Bronchial epithelial cell (primary cell): ENCODE results near the gene TMED1. TPM values are rescaled to one million over a fixed set of nuclear protein-coding genes. Genes with fewer than 3 reads are reported as not detected.

Source experiments
- DNase-seq: peaks from one replicate; pipeline ENCODE4 v3.0.0-alpha.2; 2010; ENCODE audit warnings: low read depth
- FAIRE-seq: peaks from 2 replicates; lab custom pipeline; 2011; peaks lifted over from hg19 to GRCh38; lab: Jason Lieb, UNC
- H3K27me3 ChIP-seq: 2 replicates; pipeline ENCODE4 v1.5.1; 2011; ENCODE audit warnings: low read length; ENCODE audit not compliant: control insufficient read depth, insufficient read depth
- H3K36me3 ChIP-seq: 2 replicates; pipeline ENCODE4 v1.5.1; 2011; ENCODE audit warnings: low read length; ENCODE audit not compliant: control insufficient read depth, insufficient read depth
- H3K4me3 ChIP-seq: 2 replicates; pipeline ENCODE4 v1.5.1; 2011; ENCODE audit warnings: mild to moderate bottlenecking, low read depth, low read length, control low read depth
- total RNA-seq: library from RNA; depleted of rRNA; stranded (reverse); fragments of >200 nt; gene quantifications from 2 replicates; pipeline ENCODE4 v1.2.1, GENCODE V29; 2014
- TF ChIP-seq, protein P1 (sequence below): IDR thresholded peaks from 2 replicates; pipeline ENCODE4 v1.5.1; 2011; ENCODE audit warnings: mild to moderate bottlenecking, moderate library complexity, low read length, control low read depth, inconsistent platforms; ENCODE audit not compliant: insufficient read depth, severe bottlenecking

Gene TMED1
- total RNA-seq, 1 donor from 2014 or later, result 45.3 TPM

DNA sequence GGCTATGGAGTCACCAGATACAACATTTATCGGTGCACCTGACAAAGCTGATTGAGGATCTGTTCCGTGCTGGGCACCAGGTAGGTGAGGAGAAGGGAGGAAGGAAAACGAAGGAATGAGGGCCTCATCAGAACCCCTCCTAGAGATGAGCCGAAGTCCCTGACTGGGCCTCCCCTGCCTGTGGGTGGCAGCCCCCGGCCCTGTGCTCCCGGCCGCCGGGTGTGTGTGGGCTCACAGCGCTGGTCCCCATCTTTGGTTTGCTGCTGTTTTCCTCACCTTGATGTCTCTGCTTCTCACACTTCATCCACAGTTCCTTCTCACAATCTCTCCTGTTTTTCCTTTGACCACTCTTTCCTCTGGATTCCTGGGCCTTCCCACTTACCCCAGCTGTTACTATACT, 32.8 kb downstream of the TMED1 start:
- H3K27me3 ChIP-seq, result no peaks in the 10 kb centered on the region
- no peak overlapping the region for H3K4me3 ChIP-seq
- DNase-seq, result no peak
- TF ChIP-seq, protein P1, sequence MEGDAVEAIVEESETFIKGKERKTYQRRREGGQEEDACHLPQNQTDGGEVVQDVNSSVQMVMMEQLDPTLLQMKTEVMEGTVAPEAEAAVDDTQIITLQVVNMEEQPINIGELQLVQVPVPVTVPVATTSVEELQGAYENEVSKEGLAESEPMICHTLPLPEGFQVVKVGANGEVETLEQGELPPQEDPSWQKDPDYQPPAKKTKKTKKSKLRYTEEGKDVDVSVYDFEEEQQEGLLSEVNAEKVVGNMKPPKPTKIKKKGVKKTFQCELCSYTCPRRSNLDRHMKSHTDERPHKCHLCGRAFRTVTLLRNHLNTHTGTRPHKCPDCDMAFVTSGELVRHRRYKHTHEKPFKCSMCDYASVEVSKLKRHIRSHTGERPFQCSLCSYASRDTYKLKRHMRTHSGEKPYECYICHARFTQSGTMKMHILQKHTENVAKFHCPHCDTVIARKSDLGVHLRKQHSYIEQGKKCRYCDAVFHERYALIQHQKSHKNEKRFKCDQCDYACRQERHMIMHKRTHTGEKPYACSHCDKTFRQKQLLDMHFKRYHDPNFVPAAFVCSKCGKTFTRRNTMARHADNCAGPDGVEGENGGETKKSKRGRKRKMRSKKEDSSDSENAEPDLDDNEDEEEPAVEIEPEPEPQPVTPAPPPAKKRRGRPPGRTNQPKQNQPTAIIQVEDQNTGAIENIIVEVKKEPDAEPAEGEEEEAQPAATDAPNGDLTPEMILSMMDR, result no peak
- no peak for FAIRE-seq
- H3K36me3 ChIP-seq, result peaks cover 21% of the 10 kb centered on the region

DNA sequence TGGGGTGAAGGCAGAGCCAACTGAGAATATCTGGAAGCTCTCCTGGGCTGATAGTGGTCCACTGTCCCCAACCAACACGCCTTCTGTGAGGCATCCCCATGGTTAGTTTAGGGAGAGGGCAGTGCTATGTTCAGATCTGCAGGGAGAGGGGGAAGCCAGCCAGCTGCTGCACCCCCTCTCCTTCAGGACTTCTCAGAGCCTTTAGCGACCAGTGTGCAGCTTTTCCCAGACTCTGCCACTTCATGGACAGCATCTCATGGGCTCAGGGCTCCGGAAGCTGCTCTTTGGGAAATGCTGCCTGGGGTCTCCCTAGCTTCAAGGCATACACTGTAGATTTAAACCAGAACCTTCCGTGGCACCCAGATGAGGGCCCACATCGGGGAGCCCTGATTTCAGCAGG, 33.5 kb downstream of the TMED1 start:
- Histone ChIP-seq H3K36me3 (peaks cover 28% of the 10 kb centered on the region), H3K27me3 (no peaks in the 10 kb centered on the region), H3K4me3 (no peak overlapping the region)
- FAIRE-seq (no peak), DNase-seq (no peak)
- TF ChIP-seq, protein P1, result no peak

DNA sequence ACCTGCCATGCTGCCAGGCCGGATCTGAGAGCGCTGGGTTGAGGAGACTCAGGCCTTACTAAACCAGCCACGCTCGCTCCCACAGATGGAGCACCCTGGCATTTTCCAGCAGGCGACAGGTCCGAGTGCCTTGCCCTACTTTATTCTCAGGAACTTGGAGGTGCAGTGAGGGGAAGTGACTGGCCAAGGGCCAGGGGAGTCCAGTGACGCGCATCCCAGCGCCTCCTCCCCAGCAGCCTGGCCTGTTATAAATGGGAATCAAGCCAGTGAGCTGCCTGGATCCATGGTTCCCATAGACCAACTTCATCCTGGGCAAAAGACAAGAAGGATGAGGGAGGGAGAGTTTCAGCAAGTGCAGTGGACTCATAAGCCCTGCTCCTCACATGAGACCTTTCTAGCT, 35.5 kb downstream of the TMED1 start:
- DNase-seq (no peak), FAIRE-seq (no peak)
- H3K36me3 ChIP-seq, result peaks cover 36% of the 10 kb centered on the region
- H3K4me3 ChIP-seq, result no peak overlapping the region
- TF ChIP-seq, protein P1, result no peak
- H3K27me3 ChIP-seq, result no peaks in the 10 kb centered on the region

DNA sequence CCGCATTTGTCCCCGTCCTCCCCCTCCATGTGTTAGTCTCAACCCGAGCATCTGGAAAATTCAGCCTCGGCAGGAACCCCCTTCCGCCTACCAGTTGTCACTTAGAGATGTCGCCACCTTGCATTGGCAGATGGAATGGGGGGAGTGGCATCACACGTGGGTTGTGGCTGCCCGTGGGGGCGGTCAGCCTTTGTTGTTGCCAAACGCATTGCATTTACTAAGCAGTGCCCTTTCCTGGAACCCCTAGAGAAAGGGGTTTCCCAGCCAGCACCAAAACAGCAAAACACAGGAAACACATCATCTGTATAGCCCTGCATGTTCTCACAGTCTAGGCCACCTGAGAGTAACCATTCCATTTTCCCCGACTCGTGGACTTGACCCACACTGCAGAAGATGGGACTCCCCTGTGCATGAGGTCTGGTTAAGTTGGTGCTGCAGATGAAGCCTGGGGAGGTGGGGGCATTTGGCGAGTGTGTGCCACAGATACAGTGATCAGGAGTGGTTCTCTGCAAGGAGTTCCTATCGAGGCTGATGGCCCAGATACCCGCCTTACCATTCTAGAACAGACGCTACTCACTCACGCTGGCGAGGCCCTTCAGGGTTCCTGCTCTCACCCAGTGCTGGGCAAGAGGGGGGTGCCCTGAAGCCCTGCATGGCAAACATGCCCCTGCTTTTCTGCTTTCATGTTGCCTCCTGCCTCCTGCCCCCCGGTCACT, 38.3 kb downstream of the TMED1 start:
- DNase-seq, result no peak
- FAIRE-seq, result no peak
- H3K4me3 ChIP-seq, result no peak overlapping the region
- TF ChIP-seq, protein P1, result no peak
- peaks cover 40% of the 10 kb centered on the region for H3K36me3 ChIP-seq
- H3K27me3 ChIP-seq, result no peaks in the 10 kb centered on the region

DNA sequence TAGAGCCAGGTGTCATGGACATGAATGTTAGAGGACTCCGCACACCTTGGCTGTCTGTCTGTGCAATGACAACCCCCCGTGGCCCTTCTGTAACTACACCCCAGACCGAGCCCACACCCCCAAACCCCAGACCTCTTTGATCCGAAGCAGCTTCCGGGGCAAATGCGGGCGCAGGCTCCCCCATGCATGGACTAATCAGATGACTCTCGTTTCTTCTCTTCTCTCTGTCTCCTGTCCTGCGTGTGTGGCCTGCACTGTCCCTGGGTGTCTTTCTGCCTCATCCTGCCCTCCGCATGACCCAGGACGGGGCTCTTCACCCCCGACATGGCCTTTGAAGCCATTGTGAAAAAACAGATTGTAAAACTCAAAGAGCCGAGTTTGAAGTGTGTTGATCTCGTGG, 38.9 kb downstream of the TMED1 start:
- no peak for FAIRE-seq
- no peak overlapping the region for H3K4me3 ChIP-seq
- no peak for DNase-seq
- no peaks in the 10 kb centered on the region for H3K27me3 ChIP-seq
- peaks cover 35% of the 10 kb centered on the region for H3K36me3 ChIP-seq
- TF ChIP-seq, protein P1, result no peak

DNA sequence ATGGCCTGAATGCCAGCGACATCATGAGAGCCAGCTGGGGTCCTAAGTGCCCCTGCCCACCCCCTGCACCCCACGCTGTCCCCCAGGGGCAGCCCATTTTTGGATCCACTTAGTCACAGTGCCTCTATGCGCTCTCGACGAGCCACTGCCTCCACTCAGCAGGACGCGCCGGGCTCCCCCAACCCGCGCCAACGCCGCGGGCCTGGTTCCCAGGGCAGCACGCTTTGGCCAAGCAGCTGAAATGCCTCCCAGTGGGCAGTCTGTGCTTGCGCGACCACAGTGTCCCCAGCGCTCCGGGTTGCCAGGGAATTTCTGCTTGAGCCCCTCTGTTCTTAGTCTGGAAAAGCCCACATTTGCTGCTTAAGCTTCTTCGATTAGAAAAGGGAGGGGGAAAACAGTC, 39.4 kb downstream of the TMED1 start:
- FAIRE-seq (no peak), DNase-seq (no peak)
- TF ChIP-seq, protein P1, result no peak
- Histone ChIP-seq H3K27me3 (no peaks in the 10 kb centered on the region), H3K36me3 (peaks cover 32% of the 10 kb centered on the region), H3K4me3 (no peak overlapping the region)
